GM12873 (cell line): ENCODE data around the gene SYNE1.

ENCODE experiments used
- CTCF ChIP-seq: IDR thresholded peaks from 2 replicates; pipeline ENCODE4 v1.5.1; 2012; ENCODE audit warnings: low read depth, mild to moderate bottlenecking, moderate library complexity, low read length, control low read depth; ENCODE audit not compliant: insufficient read depth; ENCODE audit errors: missing control alignments

The SYNE1 gene

GRCh38 chr6:152575161-152575560, 62.0 kb downstream of the SYNE1 start:
- no peak for TF ChIP-seq CTCF

DNA sequence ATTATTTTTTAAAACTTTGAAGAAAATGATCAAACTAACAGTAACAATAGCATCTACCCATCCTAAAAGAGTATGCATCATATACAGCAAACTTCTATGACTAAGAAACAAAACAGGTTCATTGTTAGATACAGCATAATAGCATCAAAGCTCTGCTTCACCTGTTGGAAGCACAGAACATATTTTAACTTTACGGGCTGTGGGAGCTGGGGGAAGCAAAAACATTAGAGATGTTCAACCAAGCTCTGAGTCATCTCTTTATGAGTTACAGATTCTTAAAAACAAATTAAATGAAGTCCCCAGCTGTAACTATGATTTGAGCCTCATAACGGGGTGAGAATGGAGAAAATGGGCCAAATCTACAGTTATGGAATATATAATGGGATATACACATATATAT, 63.4 kb downstream of the SYNE1 start:
- TF ChIP-seq CTCF: no peak

- TF ChIP-seq CTCF: no peak
Measured at GRCh38 chr6:152572338-152573088, 64.6 kb downstream of the SYNE1 start.

DNA sequence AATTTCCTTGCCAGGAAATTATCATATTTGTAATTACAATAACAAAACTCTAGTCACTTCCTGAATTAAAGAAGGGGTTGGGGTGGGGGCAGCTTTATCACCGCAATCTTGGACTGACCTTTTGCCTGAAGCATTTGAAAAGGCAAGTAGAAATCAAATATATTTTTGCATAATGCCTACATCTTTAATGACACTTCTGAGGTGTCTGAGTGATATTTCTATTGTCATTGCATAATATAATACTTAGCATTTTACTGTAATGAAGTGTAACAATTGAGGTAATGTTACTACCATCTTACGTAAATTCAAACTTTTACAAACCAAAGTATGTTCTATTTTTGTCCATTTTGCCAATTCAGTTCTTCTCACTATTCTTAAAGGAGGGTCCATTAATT, 65.2 kb downstream of the SYNE1 start:
- no peak for TF ChIP-seq CTCF

DNA sequence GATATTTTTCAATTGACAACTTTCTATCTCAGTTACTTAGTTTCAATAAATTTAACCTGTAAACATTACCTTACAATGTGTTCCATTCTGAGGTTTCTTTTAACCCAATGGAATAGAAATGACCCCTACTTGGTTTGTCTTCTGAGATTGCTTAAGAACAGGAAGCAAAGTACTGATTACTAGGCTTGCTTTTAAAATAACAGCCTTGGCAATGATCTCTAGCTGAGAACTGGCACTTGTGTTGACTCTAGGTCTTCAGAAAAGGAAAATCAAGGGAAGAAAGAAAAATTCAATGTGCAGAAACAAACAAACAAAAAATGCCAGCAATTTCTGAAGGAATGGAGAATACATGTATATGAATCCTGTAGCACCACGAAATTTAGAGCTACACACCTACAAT, 66.1 kb downstream of the SYNE1 start:
- no peak for TF ChIP-seq CTCF

DNA sequence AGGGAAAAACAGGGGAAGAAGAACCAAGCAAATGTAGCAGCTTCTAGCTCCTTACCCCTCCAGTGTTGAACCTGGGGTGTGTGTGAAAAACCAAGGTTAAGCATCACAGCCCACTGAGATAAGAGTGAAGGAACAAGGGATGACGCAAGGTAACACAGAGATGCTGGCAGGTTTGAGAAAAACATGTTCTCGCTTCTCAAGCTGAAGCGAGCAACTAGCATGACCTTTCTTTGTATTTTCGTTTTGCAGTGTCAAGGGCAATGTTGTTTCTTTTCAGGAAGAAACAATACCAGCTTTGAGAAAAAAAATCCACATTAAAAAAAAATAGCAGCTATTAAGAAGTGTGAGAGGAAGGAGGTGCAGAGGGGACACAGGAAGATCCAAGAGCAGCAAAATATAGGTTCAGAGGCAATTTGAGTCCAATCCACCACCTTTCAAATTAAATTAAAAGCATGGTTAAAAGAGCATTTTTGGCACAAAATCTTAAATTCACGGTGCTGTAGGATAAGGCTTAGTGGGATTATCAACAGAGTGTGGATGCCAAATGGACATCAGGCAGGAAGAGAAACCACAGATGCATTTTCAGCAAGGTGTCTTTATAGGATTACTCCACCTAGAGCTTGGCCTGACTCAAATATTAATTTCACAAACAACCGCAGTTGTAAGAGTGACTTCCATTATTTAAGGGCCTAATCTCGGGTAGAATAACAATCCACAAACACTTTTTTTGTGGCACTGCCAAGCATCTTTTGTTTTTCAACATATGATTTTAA, 70.9 kb downstream of the SYNE1 start:
- no peak for TF ChIP-seq CTCF

- no peak for TF ChIP-seq CTCF
Measured at GRCh38 chr6:152563177-152563576, 74.0 kb downstream of the SYNE1 start.
